GM13976 (cell line): Measurements from ENCODE around the gene RPL31.

Experiments used
- DNase-seq: peaks from one replicate; pipeline ENCODE4 v3.0.0; 2012; ENCODE audit warnings: low spot score
- in situ Hi-C: fragments of 300-500 bp; cut with MboI; formaldehyde crosslinking; loops from one replicate; pipeline ENCODE4 v1.12.0; 2022; ENCODE audit warnings: low sequenced_read_pairs, mixed read lengths, inconsistent platforms; ENCODE audit not compliant: unreplicated experiment
- TF ChIP-seq, protein P1 (sequence below): IDR thresholded peaks from 2 replicates; pipeline ENCODE4 v1.5.1; 2012; ENCODE audit warnings: borderline replicate concordance, mild to moderate bottlenecking; ENCODE audit not compliant: insufficient read depth; ENCODE audit errors: extremely low read depth, missing control alignments, control extremely low read depth

RPL31 gene

DNA sequence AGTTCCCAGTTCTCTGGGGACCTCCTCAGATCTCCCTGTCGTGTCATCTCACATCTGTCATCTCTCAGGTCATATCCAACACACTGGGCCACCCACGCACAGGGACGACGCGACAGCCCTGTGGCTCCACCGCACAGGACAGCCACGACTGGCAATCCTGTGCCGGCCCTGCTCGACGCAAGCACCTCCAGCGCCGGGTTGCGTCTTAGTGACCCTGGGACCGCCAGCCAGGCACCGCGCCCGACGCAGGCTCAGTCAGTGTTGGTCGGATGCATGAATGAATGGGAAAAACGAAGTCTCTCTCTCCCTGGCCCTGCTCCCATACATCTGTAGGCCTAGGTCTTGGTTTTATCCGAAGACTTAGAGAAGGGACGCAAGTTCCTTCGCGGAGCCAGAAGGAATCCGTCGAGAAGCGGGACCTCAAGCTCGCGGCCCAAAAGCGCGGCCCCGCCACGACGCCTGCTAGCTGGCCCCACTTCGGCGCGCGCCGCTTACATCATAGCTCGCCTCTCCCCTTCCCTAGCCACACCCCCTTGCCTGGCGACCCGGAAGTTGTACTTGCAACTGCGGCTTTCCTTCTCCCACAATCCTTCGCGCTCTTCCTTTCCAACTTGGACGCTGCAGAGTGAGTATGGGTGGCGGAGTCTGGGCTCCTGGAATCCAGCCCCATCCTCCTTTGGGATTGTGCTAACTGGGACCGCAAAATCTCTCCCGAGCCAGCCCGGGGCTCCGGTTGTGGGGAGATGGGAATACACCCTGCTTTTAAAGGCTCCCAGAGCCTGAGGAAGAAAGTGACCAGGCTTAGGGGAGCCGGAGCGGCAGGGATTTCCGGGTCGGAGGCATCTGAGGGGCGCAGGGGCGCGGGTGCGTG lies at the start of gene RPL31:
RPL31 (plus strand) TSS at position 599 of the 871 bp plus-strand sequence. CDS start 413 bp downstream, outside the sequence.
- TF ChIP-seq, protein P1, sequence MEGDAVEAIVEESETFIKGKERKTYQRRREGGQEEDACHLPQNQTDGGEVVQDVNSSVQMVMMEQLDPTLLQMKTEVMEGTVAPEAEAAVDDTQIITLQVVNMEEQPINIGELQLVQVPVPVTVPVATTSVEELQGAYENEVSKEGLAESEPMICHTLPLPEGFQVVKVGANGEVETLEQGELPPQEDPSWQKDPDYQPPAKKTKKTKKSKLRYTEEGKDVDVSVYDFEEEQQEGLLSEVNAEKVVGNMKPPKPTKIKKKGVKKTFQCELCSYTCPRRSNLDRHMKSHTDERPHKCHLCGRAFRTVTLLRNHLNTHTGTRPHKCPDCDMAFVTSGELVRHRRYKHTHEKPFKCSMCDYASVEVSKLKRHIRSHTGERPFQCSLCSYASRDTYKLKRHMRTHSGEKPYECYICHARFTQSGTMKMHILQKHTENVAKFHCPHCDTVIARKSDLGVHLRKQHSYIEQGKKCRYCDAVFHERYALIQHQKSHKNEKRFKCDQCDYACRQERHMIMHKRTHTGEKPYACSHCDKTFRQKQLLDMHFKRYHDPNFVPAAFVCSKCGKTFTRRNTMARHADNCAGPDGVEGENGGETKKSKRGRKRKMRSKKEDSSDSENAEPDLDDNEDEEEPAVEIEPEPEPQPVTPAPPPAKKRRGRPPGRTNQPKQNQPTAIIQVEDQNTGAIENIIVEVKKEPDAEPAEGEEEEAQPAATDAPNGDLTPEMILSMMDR = no peak
- DNase-seq = peak; percentile 99
- in situ Hi-C loops = no loop called here

DNA sequence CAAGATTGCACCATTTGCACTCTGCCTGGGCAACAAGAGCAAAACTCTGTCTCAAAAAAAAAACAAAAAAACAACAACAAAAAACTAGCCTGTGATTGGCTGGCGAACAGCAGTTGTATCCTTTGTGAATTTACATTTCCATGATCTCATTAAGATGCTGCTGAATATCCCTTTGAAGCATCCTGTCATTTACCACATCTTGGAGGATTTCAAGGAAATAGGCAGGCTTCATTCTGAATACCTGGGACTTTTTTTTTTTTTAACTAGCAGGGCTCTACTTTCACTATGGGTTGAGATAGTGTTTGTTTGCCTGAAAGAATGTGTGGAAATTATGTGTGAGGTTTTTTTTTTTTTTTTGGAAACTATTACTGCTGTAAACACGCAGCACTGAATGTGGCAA lies 49.6 kb upstream of the RPL31 start:
- no peak for DNase-seq
- in situ Hi-C loops = no loop called here
- TF ChIP-seq, protein P1 = no peak

DNA sequence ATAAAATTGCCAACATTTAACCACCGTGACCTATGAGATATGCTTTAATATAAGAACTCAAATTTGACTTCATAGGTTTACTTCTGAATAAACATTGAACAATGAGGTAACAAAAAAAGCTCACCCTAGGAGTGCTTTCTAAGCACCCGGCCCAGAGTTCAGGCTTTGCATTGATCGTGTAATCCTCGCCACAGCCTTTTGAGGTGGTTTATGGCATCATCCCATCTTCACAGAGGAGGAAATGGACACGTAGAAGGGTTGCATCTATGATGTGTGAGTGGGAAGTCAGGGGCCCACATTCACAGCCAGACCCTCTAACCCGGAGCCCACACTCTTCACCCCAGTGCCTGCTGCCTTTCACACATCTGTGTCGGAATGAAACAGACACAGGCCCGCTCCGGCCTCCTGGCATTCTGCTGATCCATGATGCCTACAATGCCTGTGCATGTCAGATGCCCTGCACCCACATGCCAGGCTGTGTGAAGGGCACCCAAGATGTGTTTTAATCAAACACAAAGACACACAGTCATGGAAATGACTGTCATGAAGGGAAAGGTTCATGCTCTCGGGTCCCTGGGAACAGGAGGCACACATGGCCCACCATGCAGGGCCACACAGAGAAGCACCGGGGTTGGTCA lies 48.6 kb upstream of the RPL31 start:
- in situ Hi-C loops = no loop called here
- no peak for DNase-seq
- TF ChIP-seq, protein P1 = no peak

DNA sequence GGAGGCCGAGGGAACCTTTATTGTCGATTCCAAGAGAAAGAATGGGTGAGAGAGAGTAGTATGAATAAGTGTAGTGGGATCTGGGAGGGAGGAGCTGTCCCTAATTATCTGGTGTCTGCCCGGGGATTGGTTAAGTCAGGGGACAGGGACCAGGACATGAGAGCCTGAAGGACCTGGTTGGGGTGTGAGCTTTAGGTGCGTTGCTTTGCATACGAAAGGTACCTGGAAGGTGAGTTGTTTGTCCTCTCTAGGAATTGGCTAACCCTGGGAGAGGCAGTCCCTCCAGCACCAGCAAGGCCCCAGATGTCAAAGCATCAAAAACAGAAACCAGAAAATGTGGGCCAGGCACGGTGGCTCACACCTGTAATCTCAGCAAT lies 48.1 kb upstream of the RPL31 start:
- TF ChIP-seq, protein P1 = no peak

DNA sequence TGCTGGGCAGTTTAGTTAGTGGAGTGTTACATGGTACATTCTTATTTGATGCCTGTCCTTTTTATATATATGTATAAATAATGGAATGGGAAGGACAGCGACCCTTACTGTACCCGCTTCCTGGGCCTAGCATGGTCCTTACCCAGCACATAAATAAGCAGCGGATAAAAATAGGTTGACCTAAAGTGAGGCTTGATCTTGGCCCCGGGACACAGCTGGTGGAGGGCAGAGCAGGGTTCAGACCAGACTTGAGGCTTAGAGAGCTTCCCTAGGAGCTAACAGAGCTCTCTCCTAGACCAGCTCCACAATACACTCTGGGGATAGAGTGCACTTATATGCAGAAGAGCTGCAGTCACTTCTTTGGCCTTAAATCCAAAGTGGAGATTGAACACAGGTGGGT lies 46.9 kb upstream of the RPL31 start:
- TF ChIP-seq, protein P1 = no peak

More for the DNA sequence above, 48.1 kb upstream of the RPL31 start:
- in situ Hi-C loops = no loop called here
- DNase-seq = no peak

DNA sequence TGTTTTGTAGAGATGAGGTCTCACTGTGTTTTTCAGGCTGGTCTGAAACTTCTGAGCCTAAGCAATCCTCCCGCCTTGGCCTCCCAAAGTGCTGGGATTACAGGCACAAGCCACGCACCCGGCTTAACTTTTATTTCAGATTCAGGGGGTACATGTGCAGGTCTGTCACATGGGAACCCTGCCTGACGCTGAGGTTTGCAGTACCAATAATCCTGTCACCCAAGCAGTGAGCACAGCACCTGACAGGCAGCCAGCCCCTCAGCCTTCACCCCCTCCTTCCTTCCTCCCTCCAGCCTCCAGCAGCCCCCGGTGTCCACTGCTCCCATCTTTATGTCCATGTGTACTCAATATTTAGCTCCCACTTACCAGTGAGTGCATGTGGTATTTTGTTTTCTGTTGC lies 46.0 kb upstream of the RPL31 start:
- DNase-seq = no peak
- in situ Hi-C loops = no loop called here
- TF ChIP-seq, protein P1 = no peak

More for the DNA sequence above, 46.9 kb upstream of the RPL31 start:
- in situ Hi-C loops = no loop called here
- no peak for DNase-seq
